AG10803 (cell line): Measurements from ENCODE around the gene SOX14.
A peak's percentile ranks its signal among the peaks of the same experiment; 100 is the strongest.

Experiments used
- DNase-seq: peaks from one replicate; pipeline ENCODE4 v3.0.0; 2010; ENCODE audit warnings: low read depth
- H3K4me3 ChIP-seq: 2 replicates; pipeline ENCODE4 v1.5.1; 2011; ENCODE audit warnings: mild to moderate bottlenecking, low read length, control low read depth
- CTCF ChIP-seq: conservative IDR thresholded peaks from 2 replicates; pipeline ENCODE4 v1.5.1; 2011; ENCODE audit warnings: mild to moderate bottlenecking, low read length, control low read depth, inconsistent platforms

Gene SOX14

DNA sequence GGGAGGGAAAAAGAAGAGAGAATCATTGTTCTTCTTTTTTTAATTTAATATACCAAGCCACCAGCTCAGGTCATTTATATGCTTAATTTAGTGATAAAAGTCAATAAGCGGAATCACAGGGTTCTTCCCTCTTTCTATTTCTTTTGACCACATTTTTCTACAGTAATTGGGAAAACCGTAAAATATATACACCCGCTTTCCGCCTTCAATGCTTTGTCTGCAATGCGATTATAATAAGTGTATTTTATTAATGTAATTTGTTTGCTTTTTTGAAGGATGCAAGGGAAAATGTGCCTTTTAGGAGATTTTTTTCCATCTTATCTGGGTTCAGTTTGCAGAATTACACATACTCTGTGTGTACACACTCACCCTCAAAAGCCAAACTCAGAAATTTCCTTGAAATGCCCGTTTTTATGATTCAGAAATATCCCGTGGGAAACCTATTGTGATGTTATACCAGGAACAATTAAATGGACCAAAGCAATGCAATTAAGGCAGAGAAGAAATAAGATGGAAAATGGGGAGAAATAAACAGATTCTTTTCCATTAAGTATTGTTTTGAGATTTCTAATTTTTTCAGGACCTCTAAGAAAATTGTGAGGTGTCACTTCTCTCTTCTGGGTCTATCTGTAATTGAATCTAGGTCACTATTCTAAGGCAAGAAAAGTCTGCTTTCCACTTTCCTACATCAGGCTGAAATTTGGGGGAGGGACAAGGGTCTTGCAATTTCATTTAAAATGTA, 8.3 kb downstream of the SOX14 start:
- no peak overlapping the region for H3K4me3 ChIP-seq
- no peak for TF ChIP-seq CTCF
- DNase-seq: no peak

- DNase-seq: no peak
- H3K4me3 ChIP-seq: no peak overlapping the region
- TF ChIP-seq CTCF: no peak
Measured at GRCh38 chr3:137778941-137779340, 14.8 kb downstream of the SOX14 start.

DNA sequence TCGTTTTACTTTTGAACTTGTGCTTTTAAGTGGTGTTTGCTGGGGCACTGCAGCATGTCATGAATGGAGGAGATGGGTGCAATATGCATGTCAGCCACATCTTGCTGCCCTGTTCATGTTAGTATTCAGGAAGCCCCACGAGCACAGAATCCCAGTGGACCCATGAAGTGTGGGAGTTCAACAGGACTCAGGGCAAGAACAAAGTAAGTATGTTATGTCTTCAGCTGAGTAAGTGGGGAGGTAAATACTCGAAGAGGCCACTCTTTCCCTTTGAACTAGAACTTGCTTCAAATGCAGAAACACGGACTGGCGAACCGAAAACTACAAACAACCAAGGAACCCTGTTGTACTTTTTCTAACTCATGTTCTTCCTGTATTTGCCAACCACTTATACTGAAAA, 23.4 kb downstream of the SOX14 start:
- no peak overlapping the region for H3K4me3 ChIP-seq
- DNase-seq: no peak
- TF ChIP-seq CTCF: no peak

- TF ChIP-seq CTCF: no peak
- DNase-seq: no peak
- H3K4me3 ChIP-seq: no peak overlapping the region
Measured at GRCh38 chr3:137789236-137789635, 25.1 kb downstream of the SOX14 start.

DNA sequence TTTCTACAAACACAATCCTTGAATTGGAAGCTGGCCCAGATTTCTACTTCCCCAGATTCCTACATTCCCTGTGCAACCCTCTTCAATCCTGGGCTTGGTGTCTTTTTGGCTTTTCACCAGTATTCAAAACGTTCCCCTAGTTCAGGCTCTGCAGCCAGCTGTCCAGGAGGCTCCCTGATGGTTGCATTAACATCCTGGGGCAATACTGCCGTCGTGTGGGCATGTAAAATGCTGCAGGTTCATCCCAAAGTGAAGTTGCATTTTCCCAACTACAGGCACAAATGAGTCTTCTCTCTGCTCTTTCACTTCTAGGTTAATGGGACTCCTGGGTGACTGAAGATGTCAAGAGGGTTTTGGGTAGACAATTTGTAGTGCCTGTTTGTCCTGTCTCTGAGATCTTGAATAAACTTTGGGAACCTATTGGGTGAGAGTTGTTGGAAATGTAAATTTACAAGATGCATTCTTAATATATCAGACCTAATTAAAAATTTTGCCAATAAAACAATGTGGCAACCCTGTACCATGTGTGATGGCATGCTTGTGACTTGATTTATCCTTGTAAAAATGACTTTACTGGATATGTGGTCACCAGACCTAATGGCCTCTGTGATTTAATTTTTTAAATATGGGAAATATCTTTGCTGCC, 28.6 kb downstream of the SOX14 start:
- no peak overlapping the region for H3K4me3 ChIP-seq
- DNase-seq: peak; percentile 29
- TF ChIP-seq CTCF: peak; percentile 67

GRCh38 chr3:137796993-137797392, 32.9 kb downstream of the SOX14 start:
- TF ChIP-seq CTCF: no peak
- no peak overlapping the region for H3K4me3 ChIP-seq
- no peak for DNase-seq

GRCh38 chr3:137803215-137803614, 39.1 kb downstream of the SOX14 start:
- DNase-seq: no peak
- TF ChIP-seq CTCF: no peak
- no peak overlapping the region for H3K4me3 ChIP-seq
